HG02571 (cell line): Measurements from ENCODE around the gene RNF215.
"Not testable (repeated sequence)": the region's sequence is repeated elsewhere in the genome, so short reads cannot be mapped to it uniquely, and the experiment has no call there.

Source experiments
- ATAC-seq: cut with Tn5 transposase; IDR thresholded peaks from one replicate; pipeline ENCODE4 v1.9.1; 2021; ENCODE audit warnings: mild to moderate bottlenecking, moderate library complexity; ENCODE audit not compliant: unreplicated experiment

RNF215 gene

DNA sequence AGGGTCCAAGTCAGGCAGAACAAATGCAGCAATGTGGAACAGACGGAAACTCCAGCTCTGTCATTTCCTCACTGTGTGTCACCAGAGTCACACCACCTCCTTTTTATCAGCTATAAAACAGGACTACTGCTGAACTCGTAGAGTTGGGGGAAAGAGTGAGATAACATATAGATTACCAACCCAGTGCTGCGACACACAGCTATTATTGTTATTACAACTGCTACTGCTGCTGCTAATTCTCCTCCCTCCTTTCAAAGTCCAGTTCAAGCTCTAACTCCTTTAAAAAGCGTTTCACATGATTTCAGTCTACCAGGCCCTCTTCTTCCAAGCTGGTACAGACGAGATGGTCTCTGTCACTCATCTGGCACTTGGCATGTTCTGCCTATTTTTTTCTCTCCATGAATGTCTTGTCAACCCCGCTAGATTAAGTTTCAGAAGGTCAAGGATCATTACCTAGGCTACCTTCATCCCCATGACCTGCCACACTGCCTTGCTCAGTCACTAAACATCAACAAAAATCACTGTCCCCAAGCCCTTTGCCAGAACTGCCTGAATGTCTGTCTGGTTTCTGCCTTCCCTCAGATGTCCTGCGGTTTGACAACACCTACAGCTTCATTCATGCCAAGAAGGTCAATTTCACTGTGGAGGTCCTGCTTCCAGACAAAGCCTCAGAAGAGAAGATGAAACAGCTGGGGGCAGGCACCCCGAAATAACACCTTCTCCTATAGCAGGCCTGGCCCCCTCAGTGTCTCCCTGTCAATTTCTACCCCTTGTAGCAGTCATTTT is 34.7 kb upstream of the RNF215 start:
- ATAC-seq, result no peak

GRCh38 chr22:30420347-30421125 is 33.3 kb upstream of the RNF215 start:
- no peak for ATAC-seq

GRCh38 chr22:30416837-30417236 is 29.6 kb upstream of the RNF215 start:
- no peak for ATAC-seq

DNA sequence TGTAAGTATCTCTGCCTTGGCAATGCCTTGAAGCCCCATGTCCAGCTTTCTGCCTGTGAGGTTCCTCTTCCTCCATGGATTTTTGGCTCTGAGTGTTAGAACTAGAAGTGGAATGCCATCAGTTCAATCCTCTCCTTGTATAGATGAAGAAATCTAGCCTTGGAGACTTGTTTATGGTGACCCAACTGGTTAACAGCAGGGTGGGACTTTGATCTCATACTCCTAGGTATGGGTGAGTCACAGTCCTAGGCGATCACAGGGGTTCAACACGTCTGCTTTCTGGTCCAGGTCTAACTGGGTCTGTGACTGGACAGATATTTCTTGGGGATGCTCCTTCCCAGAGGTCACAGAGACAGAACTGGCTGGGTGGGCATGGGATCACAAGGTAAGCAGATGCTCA is 29.2 kb upstream of the RNF215 start:
- ATAC-seq, result no peak

GRCh38 chr22:30414525-30415047 is 27.4 kb upstream of the RNF215 start:
- no peak for ATAC-seq

- no peak for ATAC-seq
These were observed 26.7 kb upstream of the RNF215 start for GRCh38 chr22:30413745-30414524.

DNA sequence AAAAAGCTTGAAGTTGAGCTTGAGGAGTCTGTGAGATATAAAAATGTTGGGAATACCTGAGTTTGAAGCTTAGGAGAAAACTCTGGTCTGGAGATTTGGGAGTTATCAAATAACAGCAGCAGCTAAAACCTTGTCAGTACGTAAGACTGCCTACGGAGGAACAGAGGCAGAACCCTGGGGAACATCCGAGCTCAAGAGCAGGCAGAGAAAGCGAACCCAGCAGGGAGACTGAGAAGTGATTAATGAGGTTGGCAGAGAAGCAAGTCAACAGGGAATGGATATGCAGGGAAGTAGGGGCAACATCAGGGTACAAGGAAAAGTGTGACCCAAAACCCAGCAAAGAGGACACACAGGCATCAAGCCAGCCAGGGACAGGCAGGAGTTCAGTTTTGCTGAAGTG is 25.8 kb upstream of the RNF215 start:
- no peak for ATAC-seq

DNA sequence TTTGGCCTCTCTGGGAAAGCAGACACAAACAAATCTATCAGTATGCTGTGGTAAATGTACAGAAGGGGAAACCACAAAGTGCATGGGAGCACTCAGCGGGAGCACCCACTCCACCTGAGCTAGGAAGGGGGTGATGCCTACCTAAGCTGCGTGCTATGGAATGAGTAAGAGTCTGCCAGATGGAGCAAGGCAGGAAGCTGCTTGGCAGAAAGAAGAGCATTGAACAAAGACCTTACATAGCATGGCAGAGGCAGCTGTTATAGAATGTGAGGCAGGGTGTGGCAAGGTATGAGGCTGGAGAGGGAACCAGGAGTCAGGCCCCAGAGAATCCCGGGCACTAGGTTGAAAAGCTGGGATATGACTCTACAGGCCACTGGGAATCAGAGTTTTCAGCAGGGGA is 24.6 kb upstream of the RNF215 start:
- no peak for ATAC-seq

GRCh38 chr22:30408388-30409102 is 21.3 kb upstream of the RNF215 start:
- ATAC-seq, result no peak

- no peak for ATAC-seq
These were observed 19.2 kb upstream of the RNF215 start for GRCh38 chr22:30406400-30406799.

DNA sequence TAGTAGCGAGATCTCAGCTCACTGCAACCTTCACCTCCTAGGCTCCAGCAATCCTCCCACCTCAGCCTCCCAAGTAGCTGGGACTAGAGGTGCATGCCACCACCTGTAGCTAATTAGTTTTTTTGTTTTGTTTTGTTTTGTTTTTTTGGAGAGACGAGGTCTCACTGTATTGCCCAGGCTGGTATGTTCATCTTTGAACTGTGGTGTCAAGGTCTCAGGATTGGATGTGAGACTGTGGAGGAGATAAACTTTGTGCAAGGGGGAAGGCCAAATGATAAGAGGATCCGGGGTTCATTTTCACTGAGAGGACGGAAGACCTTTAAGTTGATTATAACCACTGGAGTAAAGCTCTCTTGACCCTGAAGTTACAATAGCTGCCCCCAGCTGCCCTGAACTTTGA is 18.5 kb upstream of the RNF215 start:
- no peak for ATAC-seq

DNA sequence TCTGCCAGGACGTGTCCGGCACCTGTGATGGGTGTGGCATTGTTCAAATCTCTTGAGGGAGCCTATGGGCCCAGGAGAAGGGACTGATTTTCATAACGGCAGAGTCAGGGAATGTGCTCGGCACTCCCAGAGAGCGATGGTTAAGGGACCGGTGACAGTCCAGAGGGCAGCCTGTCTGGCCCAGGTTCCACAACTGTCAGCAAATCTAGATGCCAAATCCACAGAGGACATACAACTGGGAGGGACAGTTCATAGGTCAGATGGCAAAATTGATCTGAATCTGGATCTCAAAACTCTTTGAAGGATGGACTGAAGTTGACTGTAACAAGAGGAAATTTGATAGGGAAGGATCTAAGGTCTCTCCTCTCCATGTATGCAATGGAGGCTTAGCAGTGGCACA is 17.1 kb upstream of the RNF215 start:
- no peak for ATAC-seq

- ATAC-seq, result not testable (repeated sequence)
These were observed 15.5 kb upstream of the RNF215 start for GRCh38 chr22:30402766-30403104.

DNA sequence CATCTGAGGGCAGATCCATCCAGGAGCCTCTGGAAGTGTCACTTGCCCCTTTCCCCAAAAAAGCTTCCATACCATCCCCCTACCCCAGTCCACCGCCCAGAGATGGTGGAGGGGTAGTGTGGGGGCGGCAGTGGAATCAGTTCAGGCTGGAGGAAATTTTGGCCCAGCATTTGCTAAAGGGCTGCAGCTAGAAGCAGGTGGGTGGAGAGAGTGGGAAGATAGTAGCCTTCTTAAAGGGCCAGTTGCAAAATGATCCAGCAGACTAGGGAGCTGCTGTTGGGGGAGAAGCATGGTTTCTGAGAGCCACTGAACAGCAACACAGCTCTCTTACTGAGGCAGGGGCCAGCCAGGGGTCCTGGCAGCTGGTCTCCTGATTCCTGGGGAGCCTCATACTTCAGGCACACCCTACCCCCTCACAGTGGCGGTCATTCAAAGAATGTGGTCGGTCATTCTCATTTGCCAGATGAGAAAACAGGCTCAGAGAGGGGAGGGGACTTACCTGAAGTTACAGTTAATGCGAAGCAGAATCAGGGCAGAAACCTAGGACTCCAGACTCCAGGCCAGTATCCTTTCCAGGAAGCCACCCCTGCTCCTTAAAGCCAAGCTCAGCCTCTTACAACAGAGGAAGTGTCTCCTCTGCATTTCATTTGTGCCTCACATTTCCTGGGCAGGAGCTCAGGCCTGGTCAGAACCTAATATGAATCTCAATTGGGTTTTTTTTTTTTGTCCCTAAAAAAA is 15.0 kb upstream of the RNF215 start:
- ATAC-seq, result no peak

GRCh38 chr22:30401024-30401423 is 13.8 kb upstream of the RNF215 start:
- ATAC-seq, result not testable (repeated sequence)

DNA sequence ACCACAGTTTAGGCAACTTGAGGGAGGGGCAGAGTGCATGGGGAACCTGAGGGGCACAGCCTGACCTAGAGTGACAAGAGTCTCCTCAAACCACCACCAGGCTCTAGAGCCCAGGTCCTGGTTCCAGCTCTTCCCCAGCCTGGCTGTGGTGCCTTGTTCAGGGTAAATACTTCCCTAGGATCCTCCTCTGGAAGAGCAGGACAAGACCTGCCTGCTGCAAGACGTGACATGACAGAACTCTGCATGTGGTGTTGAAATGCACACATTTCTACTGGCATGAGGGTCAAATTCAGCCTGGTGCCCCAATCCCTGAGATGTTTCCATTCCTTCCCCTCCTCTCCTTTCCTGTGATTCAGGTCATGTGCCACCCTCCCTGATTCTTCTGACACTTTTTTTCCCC is 12.9 kb upstream of the RNF215 start:
- no peak for ATAC-seq

- no peak for ATAC-seq
These were observed 12.5 kb upstream of the RNF215 start for GRCh38 chr22:30399718-30400117.

GRCh38 chr22:30398685-30399680 is 11.8 kb upstream of the RNF215 start:
- no peak for ATAC-seq
